ENCODE data around the gene NUAK1.

DNA sequence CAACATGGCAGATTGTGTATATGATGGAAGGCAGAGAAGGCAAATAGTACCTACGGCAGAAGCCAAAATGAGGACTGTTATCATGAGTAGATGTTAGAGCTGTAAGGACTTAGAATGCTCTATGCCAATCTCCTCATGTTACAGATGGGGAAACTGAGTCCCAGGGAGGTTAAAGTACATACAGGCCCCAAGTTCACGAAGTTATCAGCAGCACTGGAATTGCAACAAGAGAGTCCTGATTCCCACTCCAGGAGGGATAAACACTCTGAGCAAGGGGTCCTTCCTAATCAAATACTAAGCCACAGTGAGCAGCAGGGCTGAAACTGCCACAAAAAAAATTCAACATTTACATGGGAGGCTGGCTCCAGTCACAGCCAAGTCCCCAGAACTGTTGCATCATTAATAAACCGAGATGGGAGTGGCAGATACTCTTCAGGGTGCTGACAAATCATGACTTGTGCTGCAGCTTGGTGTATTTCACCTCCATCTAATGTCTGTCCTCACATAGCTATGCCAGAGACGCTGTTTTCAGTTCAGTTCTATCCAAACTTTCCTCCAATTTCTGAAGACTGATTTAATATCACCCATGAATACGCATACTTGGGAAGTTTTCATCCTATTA, 24.2 kb downstream of the NUAK1 start:
- TF ChIP-seq, protein P1, sequence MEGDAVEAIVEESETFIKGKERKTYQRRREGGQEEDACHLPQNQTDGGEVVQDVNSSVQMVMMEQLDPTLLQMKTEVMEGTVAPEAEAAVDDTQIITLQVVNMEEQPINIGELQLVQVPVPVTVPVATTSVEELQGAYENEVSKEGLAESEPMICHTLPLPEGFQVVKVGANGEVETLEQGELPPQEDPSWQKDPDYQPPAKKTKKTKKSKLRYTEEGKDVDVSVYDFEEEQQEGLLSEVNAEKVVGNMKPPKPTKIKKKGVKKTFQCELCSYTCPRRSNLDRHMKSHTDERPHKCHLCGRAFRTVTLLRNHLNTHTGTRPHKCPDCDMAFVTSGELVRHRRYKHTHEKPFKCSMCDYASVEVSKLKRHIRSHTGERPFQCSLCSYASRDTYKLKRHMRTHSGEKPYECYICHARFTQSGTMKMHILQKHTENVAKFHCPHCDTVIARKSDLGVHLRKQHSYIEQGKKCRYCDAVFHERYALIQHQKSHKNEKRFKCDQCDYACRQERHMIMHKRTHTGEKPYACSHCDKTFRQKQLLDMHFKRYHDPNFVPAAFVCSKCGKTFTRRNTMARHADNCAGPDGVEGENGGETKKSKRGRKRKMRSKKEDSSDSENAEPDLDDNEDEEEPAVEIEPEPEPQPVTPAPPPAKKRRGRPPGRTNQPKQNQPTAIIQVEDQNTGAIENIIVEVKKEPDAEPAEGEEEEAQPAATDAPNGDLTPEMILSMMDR (conservative IDR thresholded peaks at IDR 0.05), result no peak
- TF ChIP-seq EZH2 (IDR thresholded peaks at IDR 0.05; ENCODE audit: low read depth), result no peak
